ENCODE data around the gene ZNF330. TPM values are rescaled to one million over a fixed set of nuclear protein-coding genes. Genes with fewer than 3 reads are reported as not detected.

The ZNF330 gene
- total RNA-seq, 1 donor from 2014 or later: 41.2 TPM

DNA sequence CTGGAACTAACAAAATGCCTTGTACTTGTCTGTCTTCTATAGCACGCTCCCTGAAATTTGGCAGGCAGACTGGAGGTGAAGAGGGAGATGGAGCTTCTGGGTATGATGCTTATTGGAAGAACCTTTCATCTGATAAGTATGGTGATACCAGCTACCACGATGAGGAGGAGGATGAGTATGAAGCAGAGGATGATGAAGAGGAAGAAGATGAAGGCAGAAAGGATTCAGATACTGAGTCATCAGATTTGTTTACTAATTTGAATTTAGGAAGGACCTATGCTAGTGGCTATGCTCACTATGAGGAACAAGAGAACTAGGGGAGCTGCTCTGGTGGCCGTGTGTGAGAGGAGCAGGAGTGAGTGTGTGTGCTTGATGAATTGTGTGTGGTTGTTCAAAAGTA lies 13.0 kb downstream of the ZNF330 start:
- Mint-ChIP-seq H3K4me3 (no peak overlapping the region), H3K27me3 (no peaks in the 10 kb centered on the region), H3K4me1 (no peaks in the 10 kb centered on the region), H3K27ac (no peak overlapping the region), H3K36me3 (ENCODE audit: low read depth) (peaks cover 54% of the 10 kb centered on the region), H3K9me3 (no peaks in the 10 kb centered on the region)
- DNase-seq: no peak
- no peak for ATAC-seq (ENCODE audit: low read depth)
- intact Hi-C loops (cut with micrococcal nuclease): no loop called here
- TF ChIP-seq, protein P1, sequence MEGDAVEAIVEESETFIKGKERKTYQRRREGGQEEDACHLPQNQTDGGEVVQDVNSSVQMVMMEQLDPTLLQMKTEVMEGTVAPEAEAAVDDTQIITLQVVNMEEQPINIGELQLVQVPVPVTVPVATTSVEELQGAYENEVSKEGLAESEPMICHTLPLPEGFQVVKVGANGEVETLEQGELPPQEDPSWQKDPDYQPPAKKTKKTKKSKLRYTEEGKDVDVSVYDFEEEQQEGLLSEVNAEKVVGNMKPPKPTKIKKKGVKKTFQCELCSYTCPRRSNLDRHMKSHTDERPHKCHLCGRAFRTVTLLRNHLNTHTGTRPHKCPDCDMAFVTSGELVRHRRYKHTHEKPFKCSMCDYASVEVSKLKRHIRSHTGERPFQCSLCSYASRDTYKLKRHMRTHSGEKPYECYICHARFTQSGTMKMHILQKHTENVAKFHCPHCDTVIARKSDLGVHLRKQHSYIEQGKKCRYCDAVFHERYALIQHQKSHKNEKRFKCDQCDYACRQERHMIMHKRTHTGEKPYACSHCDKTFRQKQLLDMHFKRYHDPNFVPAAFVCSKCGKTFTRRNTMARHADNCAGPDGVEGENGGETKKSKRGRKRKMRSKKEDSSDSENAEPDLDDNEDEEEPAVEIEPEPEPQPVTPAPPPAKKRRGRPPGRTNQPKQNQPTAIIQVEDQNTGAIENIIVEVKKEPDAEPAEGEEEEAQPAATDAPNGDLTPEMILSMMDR (IDR thresholded peaks at IDR 0.05): no peak
- ChIA-PET CTCF (no interaction called here), POLR2A (no interaction called here)

DNA sequence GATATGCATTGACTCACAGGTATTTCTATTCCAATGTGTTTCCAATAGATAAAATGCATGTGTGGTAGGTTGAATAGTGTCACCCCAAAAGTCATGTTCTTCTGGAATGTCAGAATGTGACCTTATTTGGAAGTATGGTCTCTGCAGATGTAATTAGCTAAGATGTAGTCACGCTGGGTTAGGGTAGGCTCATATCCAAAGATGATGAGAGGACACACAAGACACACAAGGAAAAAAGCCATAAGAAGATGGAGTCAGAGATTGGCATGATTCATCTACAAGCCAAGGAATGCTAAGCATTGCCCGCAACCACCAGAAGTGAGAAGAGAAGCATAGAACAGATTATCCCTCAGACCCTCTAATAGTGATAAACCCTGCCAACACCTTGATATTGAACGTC lies 17.5 kb downstream of the ZNF330 start:
- POLR2A ChIA-PET: no interaction called here
- H3K4me1 Mint-ChIP-seq: no peaks in the 10 kb centered on the region

DNA sequence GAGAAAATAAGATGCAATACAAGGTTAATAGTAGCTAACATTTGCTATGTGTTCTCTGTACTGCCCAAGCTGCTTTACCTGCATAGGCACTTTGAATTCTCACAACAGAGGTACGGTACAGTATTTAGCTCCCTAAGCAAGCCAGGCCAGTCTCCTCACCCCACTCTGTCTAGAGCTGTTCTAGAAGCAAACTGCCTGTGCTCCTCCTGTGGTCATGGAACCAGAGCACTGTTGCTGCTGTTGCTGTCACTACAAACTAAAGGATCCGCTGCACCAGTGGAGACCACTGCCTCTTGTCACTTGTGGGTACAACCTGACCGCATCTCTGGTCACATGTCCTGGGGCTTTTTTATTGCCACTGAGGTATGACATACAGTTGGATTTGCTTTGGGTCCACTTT lies 19.6 kb downstream of the ZNF330 start:
- intact Hi-C loops (cut with micrococcal nuclease): no loop called here
- Mint-ChIP-seq H3K27ac (no peak overlapping the region), H3K4me1 (no peaks in the 10 kb centered on the region), H3K4me3 (no peak overlapping the region), H3K36me3 (ENCODE audit: low read depth) (peaks cover 6% of the 10 kb centered on the region), H3K9me3 (no peaks in the 10 kb centered on the region), H3K27me3 (no peaks in the 10 kb centered on the region)
- no peak for DNase-seq
- POLR2A ChIA-PET: no interaction called here
- no peak for ATAC-seq (ENCODE audit: low read depth)
- CTCF ChIA-PET: no interaction called here
- TF ChIP-seq, protein P1 (IDR thresholded peaks at IDR 0.05): no peak

More for the DNA sequence above, 17.5 kb downstream of the ZNF330 start:
- DNase-seq (no peak), ATAC-seq (ENCODE audit: low read depth) (no peak)
- Mint-ChIP-seq H3K36me3 (ENCODE audit: low read depth) (peaks cover 24% of the 10 kb centered on the region), H3K9me3 (no peaks in the 10 kb centered on the region), H3K4me3 (no peak overlapping the region), H3K27me3 (no peaks in the 10 kb centered on the region), H3K27ac (no peak overlapping the region)
- TF ChIP-seq, protein P1 (IDR thresholded peaks at IDR 0.05): no peak
- CTCF ChIA-PET: no interaction called here
- intact Hi-C loops (cut with micrococcal nuclease): no loop called here

DNA sequence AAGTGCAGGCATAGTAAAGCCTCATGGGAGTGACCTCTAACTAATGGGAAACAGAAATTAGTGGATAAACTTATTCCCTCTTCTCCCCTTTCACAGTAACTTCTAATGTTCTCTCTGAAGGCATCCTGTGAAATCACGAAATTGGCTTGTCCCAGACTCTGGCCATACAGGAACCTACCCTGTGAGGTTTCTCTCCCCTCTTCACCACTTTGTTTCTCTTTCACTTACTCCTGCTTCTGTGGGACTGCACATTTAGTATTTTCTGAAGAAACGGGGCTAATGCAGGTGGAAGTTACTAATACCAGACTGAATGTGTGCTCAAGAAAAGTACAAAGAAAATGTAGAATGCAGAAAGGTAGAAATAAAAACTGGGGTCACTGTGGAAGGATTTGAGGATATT lies 20.0 kb downstream of the ZNF330 start:
- Mint-ChIP-seq H3K4me1 (no peaks in the 10 kb centered on the region), H3K27ac (no peak overlapping the region), H3K27me3 (no peaks in the 10 kb centered on the region), H3K4me3 (no peak overlapping the region), H3K9me3 (no peaks in the 10 kb centered on the region), H3K36me3 (ENCODE audit: low read depth) (peaks cover 3% of the 10 kb centered on the region)
- ChIA-PET CTCF (no interaction called here), POLR2A (no interaction called here)
- ATAC-seq (ENCODE audit: low read depth): no peak
- intact Hi-C loops (cut with micrococcal nuclease): no loop called here
- DNase-seq: no peak
- TF ChIP-seq, protein P1 (IDR thresholded peaks at IDR 0.05): no peak

DNA sequence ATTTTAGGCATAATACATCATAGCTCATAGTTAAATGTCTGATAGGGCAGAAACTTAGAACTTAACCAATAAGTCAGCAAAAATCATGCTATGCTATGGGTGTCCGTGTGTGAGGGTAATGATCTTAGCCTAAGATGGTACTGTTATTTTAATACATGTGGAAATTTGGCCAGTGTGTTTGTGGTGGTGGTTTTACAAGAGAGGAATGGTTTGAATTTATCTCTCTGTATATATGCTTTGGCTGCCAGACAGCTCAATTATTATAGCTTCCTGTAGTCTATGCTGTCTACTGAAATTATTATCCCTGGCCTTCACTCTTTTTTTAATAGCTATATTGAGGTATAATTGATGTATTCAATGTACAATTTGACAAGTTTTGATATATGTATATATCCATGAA lies 21.3 kb downstream of the ZNF330 start:
- Mint-ChIP-seq H3K27me3 (no peaks in the 10 kb centered on the region), H3K9me3 (no peaks in the 10 kb centered on the region), H3K36me3 (ENCODE audit: low read depth) (no peaks in the 10 kb centered on the region), H3K27ac (no peak overlapping the region), H3K4me3 (no peak overlapping the region), H3K4me1 (no peaks in the 10 kb centered on the region)
- ChIA-PET POLR2A (no interaction called here), CTCF (no interaction called here)
- ATAC-seq (ENCODE audit: low read depth) (no peak), DNase-seq (no peak)
- intact Hi-C loops (cut with micrococcal nuclease): no loop called here
- TF ChIP-seq, protein P1 (IDR thresholded peaks at IDR 0.05): no peak
